HG03103 (cell line): Measurements from ENCODE around the gene IGFALS.

Source experiments
- ATAC-seq: cut with Tn5 transposase; IDR thresholded peaks from one replicate; pipeline ENCODE4 v1.9.1; 2021; ENCODE audit warnings: low read depth; ENCODE audit not compliant: unreplicated experiment

IGFALS gene

GRCh38 chr16:1746693-1747195 lies 46.8 kb downstream of the IGFALS start:
- no peak for ATAC-seq

DNA sequence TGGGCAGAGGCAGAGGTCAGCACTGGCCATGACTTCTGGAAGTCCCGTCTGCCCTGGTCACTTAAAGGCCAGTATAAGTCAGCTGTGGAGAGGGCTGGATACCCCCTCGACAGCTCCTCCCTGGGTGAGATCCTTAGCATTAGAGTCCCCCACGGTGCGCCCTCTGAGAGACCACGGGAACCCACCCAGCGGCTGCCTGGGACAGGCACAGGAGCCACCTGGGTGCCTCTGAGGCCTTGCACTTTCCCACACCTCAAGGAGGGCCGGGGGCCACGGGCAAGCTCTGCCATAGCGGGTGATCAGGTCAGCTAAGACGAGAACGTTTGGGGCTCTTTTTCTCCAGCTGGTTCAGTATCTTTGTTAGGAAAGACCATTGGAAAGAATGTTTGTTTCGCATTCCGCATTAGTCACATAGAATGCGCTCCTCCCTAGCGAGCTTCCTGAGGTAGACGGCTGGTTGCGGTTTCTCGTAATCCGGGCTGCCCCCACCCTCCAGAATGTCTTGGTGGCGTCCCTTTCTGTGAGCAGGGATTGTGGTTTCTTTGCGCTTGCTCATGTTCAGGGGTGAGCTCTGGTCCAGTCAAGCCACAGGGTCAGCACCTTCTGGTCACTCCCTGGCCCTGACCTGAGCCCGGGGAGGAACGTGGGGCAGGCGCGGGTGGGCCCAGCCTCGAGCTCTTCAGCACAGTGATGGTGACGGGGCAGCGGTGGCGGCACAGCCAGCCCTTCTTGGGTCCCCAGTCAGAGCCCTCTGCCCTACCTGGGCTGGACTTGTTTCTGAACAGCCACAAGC lies 47.4 kb downstream of the IGFALS start:
- no peak for ATAC-seq

DNA sequence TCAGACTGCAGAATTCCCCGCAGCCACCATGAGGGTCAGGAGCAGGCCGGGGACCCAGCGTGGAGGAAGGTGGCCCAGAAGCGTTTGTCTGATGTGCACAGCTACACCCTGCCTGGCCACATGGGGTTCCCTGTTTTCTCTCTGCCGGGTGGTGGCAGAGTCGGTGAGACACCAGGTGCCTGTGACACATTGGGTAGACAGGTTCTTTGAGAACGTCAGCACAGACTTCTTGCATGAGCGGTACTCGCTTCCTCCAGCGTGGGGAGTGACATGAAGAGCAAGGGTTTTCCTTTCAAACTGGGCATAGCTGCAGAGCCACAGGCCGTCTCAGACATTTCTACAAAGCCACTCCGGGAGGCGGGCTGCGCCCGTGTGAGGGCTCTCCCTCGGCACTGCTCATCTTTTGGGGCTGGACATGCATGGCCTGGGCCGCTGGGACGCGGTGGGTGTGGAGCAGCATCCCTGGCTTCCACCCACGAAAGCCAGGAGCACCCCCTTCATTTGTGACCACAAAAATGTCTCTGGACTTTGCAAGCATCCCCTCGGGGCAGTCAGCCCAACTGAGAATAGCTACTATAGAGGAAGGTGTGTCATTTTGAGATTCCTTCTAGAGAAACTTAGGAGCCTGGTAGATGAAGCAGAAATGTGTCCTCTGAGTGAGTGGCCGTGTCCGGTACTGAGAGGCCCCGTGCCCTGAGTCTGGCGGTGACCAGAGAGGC lies 48.2 kb downstream of the IGFALS start:
- no peak for ATAC-seq

DNA sequence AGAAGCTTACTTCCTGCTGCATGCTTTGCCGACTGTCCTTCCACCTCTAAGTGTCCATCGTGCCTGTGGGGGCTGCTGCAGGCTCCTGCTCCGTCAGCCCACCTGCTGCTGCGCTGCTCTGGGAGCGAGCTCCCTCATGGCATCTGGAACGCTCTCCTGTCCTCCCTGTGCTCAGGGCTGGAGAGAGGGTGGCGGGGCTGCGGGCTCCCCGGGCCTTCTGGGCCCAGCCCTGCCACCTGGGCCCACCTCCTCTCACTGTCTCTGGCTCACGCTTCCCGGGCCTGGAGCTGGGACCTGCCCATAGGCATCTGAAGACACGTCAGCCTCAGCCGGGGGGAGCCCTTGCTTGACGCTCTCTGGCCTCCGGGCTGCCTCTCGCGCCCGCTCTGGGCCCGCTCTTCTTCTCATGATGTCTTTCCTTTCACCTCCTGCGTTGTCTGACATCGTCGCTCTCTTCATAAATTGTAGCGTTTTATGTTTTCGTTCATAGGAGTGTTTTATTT lies 49.1 kb downstream of the IGFALS start:
- no peak for ATAC-seq

DNA sequence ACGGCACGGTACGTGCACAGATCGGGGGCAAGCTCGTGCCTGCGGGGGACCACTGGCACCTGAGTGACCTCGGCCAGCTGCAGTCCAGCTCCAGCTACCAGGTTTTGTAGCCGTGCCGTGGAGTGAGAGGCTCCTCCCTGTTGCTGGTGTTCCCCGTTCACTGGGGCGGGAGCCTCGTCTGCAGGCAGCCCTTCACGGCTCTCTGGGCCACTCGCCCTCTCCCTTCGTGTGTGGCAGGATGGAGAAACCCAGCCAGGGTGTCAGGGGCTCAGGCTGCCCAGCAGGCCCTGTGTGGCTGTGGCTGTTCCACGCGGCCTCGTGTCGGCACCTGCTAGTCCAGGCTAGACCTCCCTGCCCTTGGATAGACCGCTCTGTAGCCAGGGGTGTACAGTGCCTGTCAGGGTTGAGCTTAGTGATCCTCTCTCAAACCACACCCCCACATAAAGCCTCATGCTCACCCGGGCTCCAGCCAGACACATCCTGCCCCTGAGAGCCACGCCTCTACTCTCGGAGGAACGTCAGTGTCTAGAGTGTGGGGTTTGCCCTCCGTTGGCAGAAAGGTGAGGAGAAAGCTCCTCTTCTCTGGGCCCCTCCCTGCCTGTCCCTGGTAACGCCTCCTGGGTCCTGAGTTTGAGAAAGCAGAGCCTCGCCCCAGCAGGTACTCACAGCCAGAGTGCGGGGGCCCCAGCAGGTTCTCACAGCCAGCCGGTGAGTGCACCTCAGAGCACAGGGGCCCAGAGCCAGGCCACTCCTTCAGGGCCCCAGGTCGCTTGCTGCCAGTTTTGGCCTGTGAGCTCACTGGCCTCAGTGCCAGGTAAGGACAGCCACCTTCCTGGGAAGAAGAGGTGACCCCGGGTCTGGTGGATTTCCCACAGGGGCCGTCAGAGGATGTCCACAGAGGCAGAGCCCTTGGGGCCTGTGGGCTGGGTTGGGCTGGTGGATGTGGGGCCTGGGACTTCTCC lies 49.8 kb downstream of the IGFALS start:
- ATAC-seq, result no peak

DNA sequence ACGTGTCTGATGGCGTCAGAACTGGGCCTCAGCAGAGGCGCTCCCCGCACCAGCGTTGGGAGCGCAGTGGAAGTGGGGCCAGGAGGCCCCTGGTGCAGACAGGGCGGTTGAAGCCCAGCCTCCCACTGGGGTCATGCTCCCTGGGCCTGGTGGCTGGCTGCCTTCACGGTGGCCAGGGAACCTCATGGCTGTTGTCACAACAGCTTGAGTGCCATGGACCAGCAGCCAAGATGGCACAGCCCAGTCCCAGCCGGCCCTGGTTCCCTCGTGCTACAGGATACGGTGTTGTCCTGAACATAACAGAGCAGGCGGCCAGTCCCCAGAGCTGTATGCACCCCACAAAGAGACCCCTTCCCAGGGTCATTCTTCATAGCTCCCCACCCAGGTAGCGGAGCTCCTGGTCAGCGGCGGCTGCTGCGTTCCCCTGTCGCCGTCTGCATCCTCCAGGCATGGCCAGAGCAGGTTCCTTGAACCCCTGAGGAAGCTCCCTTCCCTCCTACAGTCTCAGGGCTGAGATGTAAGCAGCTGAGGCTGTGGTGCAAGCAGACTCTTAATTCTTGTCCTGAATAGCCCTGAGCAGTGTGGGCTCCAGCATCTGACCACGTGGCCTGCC lies 51.8 kb downstream of the IGFALS start:
- no peak for ATAC-seq

DNA sequence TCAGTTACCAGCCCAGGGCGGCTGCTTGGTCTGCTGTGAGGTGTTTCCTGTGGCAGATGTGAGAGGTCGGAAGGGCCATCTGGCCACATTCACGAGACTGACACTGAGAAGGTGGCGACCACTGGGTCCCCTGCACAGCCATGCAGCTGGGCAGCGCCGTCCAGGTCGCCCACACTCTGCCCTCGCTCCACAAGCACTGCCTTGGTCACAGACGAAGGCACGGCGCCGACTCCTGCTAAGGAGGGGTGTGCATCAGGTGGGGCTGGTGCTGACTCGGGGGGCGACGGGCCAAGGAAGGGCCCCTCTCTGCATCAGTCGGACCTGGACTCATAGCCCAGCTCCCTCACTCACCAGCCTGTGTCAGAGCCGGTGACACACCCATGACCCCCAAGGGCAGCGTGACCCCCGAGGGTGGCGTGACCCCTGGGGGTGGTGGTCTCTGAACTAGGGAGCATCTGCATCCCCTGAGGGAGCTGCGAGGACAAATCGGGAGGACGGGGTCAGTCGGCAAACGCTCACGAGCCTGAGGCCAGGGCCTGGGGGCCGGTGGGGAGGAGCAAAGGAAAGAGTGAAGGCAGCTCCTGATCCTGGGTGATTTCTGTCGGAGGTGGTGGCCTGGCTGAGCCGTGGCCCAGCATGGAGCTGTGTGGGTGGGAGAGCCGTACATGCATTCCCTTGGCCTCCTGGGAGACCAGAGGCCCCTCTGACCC lies 52.6 kb downstream of the IGFALS start:
- no peak for ATAC-seq
